Neuronal stem cell (in vitro differentiated cells): Measurements from ENCODE around the gene ASIC5.

Source experiments
- DNase-seq: peaks from one replicate; pipeline ENCODE4 v3.0.0-alpha.2; 2013; ENCODE audit warnings: low spot score
- H2AFZ ChIP-seq: one replicate; pipeline ENCODE4 v1.6.1; 2013; ENCODE audit warnings: mild to moderate bottlenecking, low read length, inconsistent platforms
- H2AK5ac ChIP-seq: 2 replicates; pipeline ENCODE4 v1.6.1; 2013; ENCODE audit warnings: low read depth, mild to moderate bottlenecking, inconsistent platforms, low read length, moderate library complexity, mixed read lengths
- H2BK120ac ChIP-seq: 2 replicates; pipeline ENCODE4 v1.6.1; 2013; ENCODE audit warnings: low read depth, mild to moderate bottlenecking, inconsistent platforms, low read length, moderate library complexity, mixed read lengths
- H2BK12ac ChIP-seq: one replicate; pipeline ENCODE4 v1.6.1; 2013; ENCODE audit warnings: low read length, inconsistent platforms
- H2BK15ac ChIP-seq: 2 replicates; pipeline ENCODE4 v1.6.1; 2013; ENCODE audit warnings: mild to moderate bottlenecking, low read length, inconsistent platforms, mixed read lengths
- H2BK5ac ChIP-seq: one replicate; pipeline ENCODE4 v1.6.1; 2013; ENCODE audit warnings: inconsistent platforms, mild to moderate bottlenecking, low read length, moderate library complexity
- H3K14ac ChIP-seq: one replicate; pipeline ENCODE4 v1.6.1; 2013; ENCODE audit warnings: low read length, inconsistent platforms
- H3K18ac ChIP-seq: 2 replicates; pipeline ENCODE4 v1.6.1; 2013; ENCODE audit warnings: low read length, inconsistent platforms
- H3K23ac ChIP-seq: 2 replicates; pipeline ENCODE4 v1.6.1; 2013; ENCODE audit warnings: low read depth, mild to moderate bottlenecking, mixed read lengths, low read length, inconsistent platforms; ENCODE audit not compliant: poor library complexity
- H3K27ac ChIP-seq: replicated peaks from 3 replicates; pipeline ENCODE4 v1.5.1; 2013; ENCODE audit warnings: low read length, inconsistent platforms
- H3K27me3 ChIP-seq, 3 experiments: 2 replicates each; pipeline ENCODE4 v1.6.1; 2013; ENCODE audit warnings: low read length in 3 of 3, mild to moderate bottlenecking in 2 of 3, inconsistent platforms in 1 of 3, low read depth in 1 of 3, mixed read lengths in 1 of 3, moderate library complexity in 1 of 3; ENCODE audit not compliant: control insufficient read depth in 3 of 3, insufficient read depth in 3 of 3
- H3K36me3 ChIP-seq, 2 donors: replicated peaks in 1 of 2; 2 replicates each; pipeline ENCODE4 v1.6.1; 2013; ENCODE audit warnings: low read length in 2 of 2; ENCODE audit not compliant: control insufficient read depth in 2 of 2, insufficient read depth in 2 of 2
- H3K4ac ChIP-seq: 2 replicates; pipeline ENCODE4 v1.6.1; 2013; ENCODE audit warnings: inconsistent platforms, mild to moderate bottlenecking, low read length, moderate library complexity
- H3K4me1 ChIP-seq, 2 donors: 1 replicate in 1 of 2; 2 replicates in 1 of 2; pipeline ENCODE4 v1.6.1; 2013; ENCODE audit warnings: low read length in 2 of 2, low read depth in 1 of 2; ENCODE audit not compliant: control insufficient read depth in 2 of 2, insufficient read depth in 1 of 2
- H3K4me2 ChIP-seq: one replicate; pipeline ENCODE4 v1.6.1; 2013; ENCODE audit warnings: mild to moderate bottlenecking, low read length, inconsistent platforms; ENCODE audit not compliant: insufficient read depth, poor library complexity, severe bottlenecking
- H3K4me3 ChIP-seq, 2 donors: 2 replicates each; pipeline ENCODE4 v1.5.1; 2013; ENCODE audit warnings: low read length in 2 of 2, mild to moderate bottlenecking in 2 of 2, inconsistent platforms in 1 of 2, moderate library complexity in 1 of 2
- H3K79me1 ChIP-seq: one replicate; pipeline ENCODE4 v1.6.1; 2013; ENCODE audit warnings: low read depth, mild to moderate bottlenecking, inconsistent platforms, low read length, moderate library complexity
- H3K9ac ChIP-seq: one replicate; pipeline ENCODE4 v1.6.1; 2013; ENCODE audit warnings: mild to moderate bottlenecking, low read depth, low read length, inconsistent platforms; ENCODE audit not compliant: poor library complexity
- H3K9me3 ChIP-seq, 2 donors: replicated peaks in 1 of 2; 2 replicates each; pipeline versions ENCODE3 to v1.6.1; 2013; ENCODE audit warnings: low read length in 2 of 2, mild to moderate bottlenecking in 2 of 2, inconsistent platforms in 1 of 2, low read depth in 1 of 2, mixed read lengths in 1 of 2, moderate library complexity in 1 of 2; ENCODE audit not compliant: control insufficient read depth in 2 of 2, insufficient read depth in 1 of 2
- H4K8ac ChIP-seq: one replicate; pipeline ENCODE4 v1.6.1; 2013; ENCODE audit warnings: low read depth, mild to moderate bottlenecking, inconsistent platforms, low read length, moderate library complexity
- H4K91ac ChIP-seq: one replicate; pipeline ENCODE4 v1.6.1; 2013; ENCODE audit warnings: low read length, low read depth, mild to moderate bottlenecking, inconsistent platforms; ENCODE audit not compliant: poor library complexity
- WGBS, 2 donors: extraction: QIAGEN DNeasy Blood & Tissue Kit; methylation state at CpG; one replicate each; pipeline ENCODE4 v1.1.7; 2013; ENCODE audit warnings: missing lambda C conversion rate in 2 of 2, mixed read lengths in 1 of 2; ENCODE audit not compliant: insufficient read length in 2 of 2, insufficient replicate concordance in 1 of 2; ENCODE audit errors: extremely low coverage in 2 of 2; 5-methylcytosine and 5-hydroxymethylcytosine counted together

The ASIC5 gene

GRCh38 chr4:155819066-155819465 lies 47.0 kb downstream of the ASIC5 start:
- Histone ChIP-seq H3K4me2 (no peak overlapping the region), H3K9ac (no peak overlapping the region), H3K14ac (no peak overlapping the region), H3K4ac (no peak overlapping the region), H4K91ac (no peak overlapping the region), H3K23ac (no peak overlapping the region), H3K27ac (no peak overlapping the region), H3K4me3 (no peak overlapping the region), H2BK5ac (no peak overlapping the region), H2BK12ac (no peak overlapping the region), H2AFZ (no peak overlapping the region), H2AK5ac (no peak overlapping the region), H3K18ac (no peak overlapping the region), H3K36me3 (no peaks in the 10 kb centered on the region), H3K27me3 (no peaks in the 10 kb centered on the region), H2BK15ac (no peak overlapping the region), H3K9me3 (no peaks in the 10 kb centered on the region), H4K8ac (no peak overlapping the region), H3K4me1 (no peaks in the 10 kb centered on the region), H3K79me1 (no peaks in the 10 kb centered on the region), H2BK120ac (no peak overlapping the region)
- WGBS, 2 donors, result no CpG with 5 or more reads among the region's 1 CpG
- DNase-seq, result no peak

DNA sequence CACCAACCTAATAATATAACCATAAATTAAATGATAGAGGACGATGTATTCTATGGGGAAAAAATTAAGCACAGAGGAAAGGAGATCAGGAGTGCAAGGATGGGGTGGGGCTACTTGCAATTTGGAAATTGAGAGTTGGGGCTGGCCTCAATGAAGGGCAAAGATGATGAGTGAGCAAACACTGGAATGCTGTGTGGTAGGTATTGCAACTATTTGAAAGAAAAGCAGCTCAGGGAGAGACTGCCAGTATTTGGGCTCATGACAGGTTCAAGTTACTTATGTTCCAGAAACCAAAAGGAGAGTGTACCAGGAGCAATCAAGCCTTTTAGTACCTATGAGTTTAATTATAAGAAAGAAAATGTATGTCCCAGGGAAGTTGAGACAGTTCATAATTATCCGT lies 47.4 kb downstream of the ASIC5 start:
- Histone ChIP-seq H2BK15ac (no peak overlapping the region), H3K18ac (no peak overlapping the region), H3K27me3 (no peaks in the 10 kb centered on the region), H3K4me3 (no peak overlapping the region), H3K79me1 (no peaks in the 10 kb centered on the region), H3K27ac (no peak overlapping the region), H3K4me2 (no peak overlapping the region), H3K4me1 (no peaks in the 10 kb centered on the region), H3K9ac (no peak overlapping the region), H2BK5ac (no peak overlapping the region), H4K8ac (no peak overlapping the region), H2AFZ (no peak overlapping the region), H2BK12ac (no peak overlapping the region), H2AK5ac (no peak overlapping the region), H3K9me3 (no peaks in the 10 kb centered on the region), H3K23ac (no peak overlapping the region), H3K14ac (no peak overlapping the region), H3K36me3 (no peaks in the 10 kb centered on the region), H3K4ac (no peak overlapping the region), H2BK120ac (no peak overlapping the region), H4K91ac (no peak overlapping the region)
- DNase-seq, result no peak
- 100% methylated on average over 1 of the region's 2 CpGs; no CpG with 5 or more reads in 1 of the 2 donors for WGBS, 2 donors

DNA sequence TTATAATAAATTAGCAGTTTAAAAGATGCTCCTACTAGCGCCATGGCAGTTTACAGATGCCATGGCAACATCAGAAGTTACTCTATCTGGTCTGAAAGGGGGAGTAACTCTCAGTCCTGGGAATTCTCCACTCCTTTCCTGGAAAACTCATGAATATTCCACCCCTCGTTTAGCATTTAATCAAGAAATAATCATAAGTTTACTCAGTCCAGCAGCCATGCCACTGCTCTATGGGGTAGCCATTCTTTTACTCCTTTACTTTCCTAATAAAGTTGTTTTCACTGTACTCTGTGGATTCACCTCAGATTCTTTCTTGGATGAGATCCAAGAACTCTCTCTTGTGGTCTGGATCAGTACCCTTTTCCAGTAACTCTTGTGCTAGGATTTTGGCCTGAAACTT lies 55.0 kb downstream of the ASIC5 start:
- no peak overlapping the region for H2BK120ac ChIP-seq
- no peak overlapping the region for H3K4ac ChIP-seq
- no peak overlapping the region for H2BK15ac ChIP-seq
- H3K9me3 ChIP-seq, result no peaks in the 10 kb centered on the region
- no peak overlapping the region for H2AK5ac ChIP-seq
- no peak overlapping the region for H3K23ac ChIP-seq
- H3K27me3 ChIP-seq, result no peaks in the 10 kb centered on the region
- no peaks in the 10 kb centered on the region for H3K79me1 ChIP-seq
- no peak overlapping the region for H4K8ac ChIP-seq
- H3K4me3 ChIP-seq, result no peak overlapping the region
- WGBS, 2 donors, result no CpG with 5 or more reads among the region's 2 CpGs
- no peak overlapping the region for H2BK12ac ChIP-seq
- no peaks in the 10 kb centered on the region for H3K36me3 ChIP-seq
- no peaks in the 10 kb centered on the region for H3K4me1 ChIP-seq
- H3K4me2 ChIP-seq, result no peak overlapping the region
- H2AFZ ChIP-seq, result peak overlapping the region; percentile 67
- H3K9ac ChIP-seq, result no peak overlapping the region
- H3K14ac ChIP-seq, result no peak overlapping the region
- no peak overlapping the region for H2BK5ac ChIP-seq
- H4K91ac ChIP-seq, result no peak overlapping the region
- no peak for DNase-seq
- no peak overlapping the region for H3K27ac ChIP-seq
- H3K18ac ChIP-seq, result no peak overlapping the region

- Histone ChIP-seq H4K8ac (no peak overlapping the region), H3K36me3 (peaks cover 2 to 4% of the 10 kb centered on the region in 2 donors), H3K4me2 (no peak overlapping the region), H3K9ac (no peak overlapping the region), H3K27ac (no peak overlapping the region), H3K14ac (no peak overlapping the region), H3K79me1 (no peaks in the 10 kb centered on the region), H2BK5ac (no peak overlapping the region), H3K9me3 (no peaks in the 10 kb centered on the region), H2AK5ac (no peak overlapping the region), H3K4me3 (no peak overlapping the region), H3K23ac (no peak overlapping the region), H3K18ac (no peak overlapping the region), H3K27me3 (no peaks in the 10 kb centered on the region), H2AFZ (peak overlapping the region; percentile 67), H2BK15ac (no peak overlapping the region), H3K4me1 (no peaks in the 10 kb centered on the region), H3K4ac (no peak overlapping the region), H2BK12ac (no peak overlapping the region), H2BK120ac (no peak overlapping the region), H4K91ac (no peak overlapping the region)
- DNase-seq, result peak; percentile 43
- WGBS, 2 donors, result no CpG with 5 or more reads among the region's 1 CpG
Measured at GRCh38 chr4:155809835-155810234, 56.2 kb downstream of the ASIC5 start.
